Spleen (tissue), 11 donors: ENCODE data around the gene INHBB. TPM values are rescaled to one million over a fixed set of nuclear protein-coding genes. Genes with fewer than 3 reads are reported as not detected.

ENCODE experiments used
- DNase-seq: peaks from one replicate; pipeline ENCODE4 v3.0.0-alpha.2; 2020
- H3K27ac ChIP-seq, 8 donors: fragments of 200-600 bp; sonication (generic) in 7 of 8; 1 replicate in 4 of 8; 2 replicates in 4 of 8; pipeline versions ENCODE4 v1.5.0 to v1.8.0; 2016 to 2021; ENCODE audit warnings: inconsistent platforms in 4 of 8, mild to moderate bottlenecking in 4 of 8, moderate library complexity in 1 of 8
- H3K27me3 ChIP-seq, 7 donors: fragments of 200-600 bp; sonication (generic) in 6 of 7; replicated peaks in 1 of 7; 1 replicate in 4 of 7; 2 replicates in 3 of 7; pipeline versions ENCODE4 v1.5.0 to v1.8.0; 2016 to 2021; ENCODE audit warnings: inconsistent platforms in 3 of 7, mild to moderate bottlenecking in 1 of 7
- H3K36me3 ChIP-seq, 6 donors: fragments of 200-600 bp; sonication (generic) in 5 of 6; 1 replicate in 4 of 6; 2 replicates in 2 of 6; pipeline versions ENCODE4 v1.5.0 to v1.8.0; 2016 to 2021; ENCODE audit warnings: inconsistent platforms in 2 of 6
- H3K4me1 ChIP-seq, 6 donors: fragments of 200-600 bp; sonication (generic) in 5 of 6; 1 replicate in 3 of 6; 2 replicates in 3 of 6; pipeline versions ENCODE4 v1.5.0 to v1.8.0; 2016 to 2021; ENCODE audit warnings: inconsistent platforms in 3 of 6
- H3K4me3 ChIP-seq, 8 donors: fragments of 200-600 bp; sonication (generic) in 7 of 8; 1 replicate in 4 of 8; 2 replicates in 4 of 8; pipeline versions ENCODE4 v1.5.0 to v1.8.0; 2016 to 2021; ENCODE audit warnings: inconsistent platforms in 4 of 8, mild to moderate bottlenecking in 4 of 8, moderate library complexity in 2 of 8
- H3K9me3 ChIP-seq, 8 donors: fragments of 200-600 bp; sonication (generic) in 7 of 8; 1 replicate in 4 of 8; 2 replicates in 4 of 8; pipeline versions ENCODE4 v1.5.0 to v1.8.0; 2016 to 2021; ENCODE audit warnings: inconsistent platforms in 4 of 8
- POLR2A ChIP-seq, 3 donors: fragments of 450-650 bp; IDR thresholded peaks; one replicate each; pipeline ENCODE4 v1.5.1; 2017; ENCODE audit warnings: antibody characterized with exemption in 3 of 3, mild to moderate bottlenecking in 1 of 3
- POLR2AphosphoS5 ChIP-seq, 3 donors: sonication (generic); formaldehyde crosslinking; IDR thresholded peaks; one replicate each; pipeline ENCODE4 v1.5.1; 2017; ENCODE audit warnings: antibody characterized with exemption in 3 of 3
- WGBS, 5 donors: extraction: QIAGEN DNeasy Blood & Tissue Kit in 3 of 5; methylation state at CpG; one replicate each; pipeline versions ENCODE4 v1.1.5 to v1.1.7; 2013 to 2018; 5-methylcytosine and 5-hydroxymethylcytosine counted together
- intact Hi-C: fragments of 100-400 bp; cut with DNase I; formaldehyde crosslinking; loops from one replicate; pipeline ENCODE4 v1.15.0; 2023; ENCODE audit warnings: low total_unique reads
- polyA plus RNA-seq, 3 donors: library from polyadenylated mRNA; stranded (reverse); fragments of 200-250 nt; gene quantifications; one replicate each; pipeline ENCODE4 v1.2.1, GENCODE V29; 2013
- total RNA-seq, 7 donors: library from RNA; depleted of rRNA in 3 of 7; stranded (reverse); fragments of >200 nt in 3 of 7; fragmentation: NEBNext Ultra II Directional in 4 of 7; extraction: Animal tissue kit (Norgen Biotek cat#: 25700) in 4 of 7; gene quantifications; one replicate each; pipeline versions ENCODE4 v1.1.0 to v1.2.1, GENCODE V29; 2016 to 2021
- TF ChIP-seq, protein P1 (sequence below), 11 experiments: fragments of 200-600 bp in 7 of 11; fragments of 450-650 bp in 4 of 11; sonication (generic) in 4 of 11; IDR thresholded peaks in 8 of 11; conservative IDR thresholded peaks in 3 of 11; 1 replicate in 7 of 11; 2 replicates in 4 of 11; pipeline versions ENCODE4 v1.4.0 to v1.8.0; 2016 to 2021; ENCODE audit warnings: antibody characterized with exemption in 11 of 11, inconsistent platforms in 4 of 11, mild to moderate bottlenecking in 1 of 11
- donor health status: healthy with polysubstance abuse.
- donor health status: DM: no; HTN: no; CAD: no; lungs with moderate emphysema.
- donor health status: DM: no; HTN: no; CAD: no.
- donor health status: Bipolar disorder and iron deficiency.
- donor health status: healthy.
- donor health status: DM: no; HTN: no; CAD: no.
- donor health status: DM: yes; HTN: yes; CAD: no.

INHBB gene
- total and polyA plus RNA-seq, 10 donors: 0.26 to 1.5 (median 0.67) TPM

DNA sequence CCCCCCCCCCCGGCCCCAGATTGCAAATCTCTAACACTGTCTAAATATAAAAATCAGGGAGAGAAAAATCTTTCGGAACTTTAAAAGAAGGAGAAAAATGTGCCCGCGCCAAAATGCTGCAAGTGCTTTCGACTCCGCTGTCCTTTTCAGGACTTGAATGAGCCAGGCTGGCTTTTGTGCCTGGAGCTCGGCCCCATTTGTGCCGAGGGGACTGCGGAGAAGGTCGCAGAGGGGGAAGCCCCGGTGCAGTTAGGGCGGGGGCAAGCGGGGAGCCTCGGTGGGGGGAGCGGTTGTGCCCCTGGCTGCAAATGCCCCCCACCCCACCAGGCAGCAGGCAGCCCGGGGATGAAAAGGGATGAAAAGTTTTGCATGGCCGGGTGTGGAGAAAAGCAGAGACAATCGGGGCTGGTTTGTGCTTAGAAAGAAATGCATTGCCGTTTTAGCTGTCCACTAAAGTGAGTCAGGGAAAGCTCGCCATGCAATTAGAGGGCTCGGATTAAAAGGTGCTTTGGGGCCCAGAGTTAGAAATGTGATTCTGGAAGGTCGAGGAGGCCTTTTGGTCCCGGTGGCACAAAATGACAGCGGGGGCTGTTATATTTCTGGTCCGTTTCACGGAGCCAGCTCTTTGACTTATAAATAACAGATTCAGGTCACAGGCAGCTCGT is 1.6 kb downstream of the INHBB start:
- TF ChIP-seq POLR2A (IDR thresholded peaks at IDR 0.05) (no peak), POLR2AphosphoS5 (IDR thresholded peaks at IDR 0.05) (no peak)
- TF ChIP-seq, protein P1, sequence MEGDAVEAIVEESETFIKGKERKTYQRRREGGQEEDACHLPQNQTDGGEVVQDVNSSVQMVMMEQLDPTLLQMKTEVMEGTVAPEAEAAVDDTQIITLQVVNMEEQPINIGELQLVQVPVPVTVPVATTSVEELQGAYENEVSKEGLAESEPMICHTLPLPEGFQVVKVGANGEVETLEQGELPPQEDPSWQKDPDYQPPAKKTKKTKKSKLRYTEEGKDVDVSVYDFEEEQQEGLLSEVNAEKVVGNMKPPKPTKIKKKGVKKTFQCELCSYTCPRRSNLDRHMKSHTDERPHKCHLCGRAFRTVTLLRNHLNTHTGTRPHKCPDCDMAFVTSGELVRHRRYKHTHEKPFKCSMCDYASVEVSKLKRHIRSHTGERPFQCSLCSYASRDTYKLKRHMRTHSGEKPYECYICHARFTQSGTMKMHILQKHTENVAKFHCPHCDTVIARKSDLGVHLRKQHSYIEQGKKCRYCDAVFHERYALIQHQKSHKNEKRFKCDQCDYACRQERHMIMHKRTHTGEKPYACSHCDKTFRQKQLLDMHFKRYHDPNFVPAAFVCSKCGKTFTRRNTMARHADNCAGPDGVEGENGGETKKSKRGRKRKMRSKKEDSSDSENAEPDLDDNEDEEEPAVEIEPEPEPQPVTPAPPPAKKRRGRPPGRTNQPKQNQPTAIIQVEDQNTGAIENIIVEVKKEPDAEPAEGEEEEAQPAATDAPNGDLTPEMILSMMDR (IDR thresholded peaks at IDR 0.05 in 8 of 11, conservative IDR thresholded peaks at IDR 0.05 in 3 of 11): no peak
- no peaks in the 10 kb centered on the region for H3K9me3 ChIP-seq
- intact Hi-C loops: loop anchor here (5.0 kb wide), 1 partner anchor 210 kb away; no protein-coding TSS in a partner anchor
- no peak for DNase-seq
- peak overlapping the region in 3 of 8 donors; percentile 58 to 80 (median 61) for H3K4me3 ChIP-seq
- peaks cover 0 to 7% (median 0%) of the 10 kb centered on the region in 6 donors for H3K36me3 ChIP-seq
- no peak overlapping the region for H3K27ac ChIP-seq
- peaks cover 28 to 51% (median 45%) of the 10 kb centered on the region in 6 donors for H3K4me1 ChIP-seq
- 7 to 11% (median 9%) methylated on average over 27 of the region's 27 CpGs for WGBS, 5 donors
- H3K27me3 ChIP-seq: peaks cover 3 to 92% (median 71%) of the 10 kb centered on the region in 7 donors

DNA sequence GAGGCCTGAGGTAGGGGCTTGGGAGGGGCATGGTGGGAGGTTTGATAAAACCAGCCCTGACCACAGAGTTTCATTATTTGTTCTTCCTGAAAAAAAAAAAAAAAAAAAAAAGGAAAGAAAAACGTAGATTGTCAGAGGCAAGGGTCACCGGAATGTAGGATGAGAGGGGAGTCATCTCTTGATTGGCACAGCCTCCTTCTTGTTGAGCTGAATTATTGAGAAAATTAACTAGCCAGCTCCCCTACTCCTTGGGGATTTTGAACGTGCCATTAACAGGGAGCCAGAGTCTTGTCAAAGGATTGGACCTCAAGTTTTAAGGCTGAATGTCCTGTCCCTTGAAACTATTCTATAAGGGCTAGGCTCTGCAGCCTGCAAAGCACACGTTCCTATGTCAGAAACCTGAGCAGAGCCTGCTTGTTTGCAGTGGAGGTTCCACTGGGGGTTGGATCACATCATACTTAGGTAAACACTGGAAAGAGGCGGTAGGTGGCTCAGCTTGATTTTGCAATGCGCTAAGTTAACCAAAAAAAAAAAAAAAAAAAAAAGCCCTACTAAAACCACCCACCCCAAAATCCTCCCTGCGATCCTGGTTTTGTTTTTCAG is 2.3 kb downstream of the INHBB start:
- peaks cover 3 to 92% (median 64%) of the 10 kb centered on the region in 7 donors for H3K27me3 ChIP-seq
- no peak overlapping the region for H3K27ac ChIP-seq

DNA sequence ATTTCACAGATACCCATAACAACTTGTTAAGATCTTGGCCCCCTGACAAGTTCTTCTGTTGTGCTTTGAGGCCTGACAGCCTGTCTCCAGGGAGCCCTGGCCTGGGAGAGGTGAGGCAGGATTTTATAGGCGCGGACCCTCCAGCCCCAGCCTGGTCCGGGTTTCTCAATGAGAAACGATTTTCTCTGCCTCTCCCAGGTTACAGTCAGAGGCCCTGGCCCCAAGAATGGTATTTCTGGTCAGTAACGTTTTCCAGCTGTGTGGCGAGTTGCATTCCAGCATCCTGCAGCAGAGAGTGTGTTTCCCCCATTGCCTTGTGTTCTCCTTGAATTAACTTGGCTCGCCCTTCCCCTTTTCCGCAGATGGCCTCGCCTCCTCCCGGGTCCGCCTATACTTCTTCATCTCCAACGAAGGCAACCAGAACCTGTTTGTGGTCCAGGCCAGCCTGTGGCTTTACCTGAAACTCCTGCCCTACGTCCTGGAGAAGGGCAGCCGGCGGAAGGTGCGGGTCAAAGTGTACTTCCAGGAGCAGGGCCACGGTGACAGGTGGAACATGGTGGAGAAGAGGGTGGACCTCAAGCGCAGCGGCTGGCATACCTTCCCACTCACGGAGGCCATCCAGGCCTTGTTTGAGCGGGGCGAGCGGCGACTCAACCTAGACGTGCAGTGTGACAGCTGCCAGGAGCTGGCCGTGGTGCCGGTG is 3.0 kb downstream of the INHBB start:
- Histone ChIP-seq H3K4me3 (no peak overlapping the region), H3K4me1 (peaks cover 19 to 37% (median 32%) of the 10 kb centered on the region in 6 donors), H3K9me3 (no peaks in the 10 kb centered on the region), H3K27ac (no peak overlapping the region), H3K27me3 (peaks cover 3 to 92% (median 57%) of the 10 kb centered on the region in 7 donors), H3K36me3 (peaks cover 0 to 7% (median 0%) of the 10 kb centered on the region in 6 donors)
- intact Hi-C loops: loop anchor here (5.0 kb wide), 1 partner anchor 208 kb away; no protein-coding TSS in a partner anchor
- TF ChIP-seq, protein P1 (IDR thresholded peaks at IDR 0.05 in 8 of 11, conservative IDR thresholded peaks at IDR 0.05 in 3 of 11): no peak
- TF ChIP-seq POLR2AphosphoS5 (IDR thresholded peaks at IDR 0.05): no peak
- no peak for TF ChIP-seq POLR2A (IDR thresholded peaks at IDR 0.05)
- no peak for DNase-seq
- WGBS, 5 donors: 37 to 58% (median 48%) methylated on average over 27 of the region's 27 CpGs

More for the DNA sequence above, 2.3 kb downstream of the INHBB start:
- intact Hi-C loops: loop anchor here (5.0 kb wide), 1 partner anchor 209 kb away; no protein-coding TSS in a partner anchor
- Histone ChIP-seq H3K36me3 (peaks cover 0 to 7% (median 0%) of the 10 kb centered on the region in 6 donors), H3K4me1 (peaks cover 25 to 44% (median 39%) of the 10 kb centered on the region in 6 donors), H3K9me3 (no peaks in the 10 kb centered on the region), H3K4me3 (no peak overlapping the region)
- 28 to 51% (median 36%) methylated on average over 7 of the region's 7 CpGs for WGBS, 5 donors
- TF ChIP-seq POLR2A (IDR thresholded peaks at IDR 0.05): no peak
- TF ChIP-seq POLR2AphosphoS5 (IDR thresholded peaks at IDR 0.05): no peak
- TF ChIP-seq, protein P1 (IDR thresholded peaks at IDR 0.05 in 8 of 11, conservative IDR thresholded peaks at IDR 0.05 in 3 of 11): no peak
- no peak for DNase-seq
